ENCODE measurements around the gene GLI1.

DNA sequence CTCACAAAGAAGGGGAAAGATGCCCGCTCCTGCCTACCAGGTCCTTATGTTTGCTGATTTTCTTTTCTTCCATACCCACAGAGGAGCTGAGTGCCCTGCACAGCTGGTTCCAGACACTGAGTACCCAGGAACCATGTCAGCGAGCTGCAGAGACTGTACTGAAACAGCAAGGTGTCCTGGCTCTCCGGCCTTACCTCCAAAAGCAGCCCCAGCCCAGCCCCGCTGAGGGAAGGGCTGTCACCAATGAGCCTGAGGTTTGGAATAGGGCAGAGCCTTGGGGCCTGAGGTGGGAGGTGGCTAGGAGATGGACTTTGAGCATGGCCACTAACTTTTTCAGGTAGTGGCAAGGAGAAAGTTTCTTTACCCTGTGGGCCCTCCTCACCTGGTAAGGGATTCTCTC is 30.5 kb downstream of the GLI1 start:
- TF ChIP-seq CTCF (IDR thresholded peaks at IDR 0.05 in 2 of 3, conservative IDR thresholded peaks at IDR 0.05 in 1 of 3; ENCODE audit: borderline replicate concordance in 1 of 3, insufficient read depth in 1 of 3, low read depth in 2 of 3, low read length in 2 of 3) (no peak), ZNF274 (IDR thresholded peaks at IDR 0.05; ENCODE audit: low read depth, low read length) (no peak), SRF (IDR thresholded peaks at IDR 0.05; ENCODE audit: low read depth) (no peak)

Data from HCT116 (cell line).